OCI-LY3 (cell line): ENCODE data around the gene A4GNT.

ENCODE experiments used
- EZH2phosphoT487 ChIP-seq: fragments of 200-600 bp; shearing (Covaris generic); IDR thresholded peaks from 2 replicates; pipeline ENCODE4 v1.6.1; 2018; ENCODE audit warnings: antibody characterized with exemption, mixed run types, low read depth
- TF ChIP-seq, protein P1 (sequence below): fragments of 200-600, 300-600 bp; sonication (generic); IDR thresholded peaks from 2 replicates; pipeline ENCODE4 v1.5.1; 2014; ENCODE audit warnings: antibody characterized with exemption, low read length, low read depth

DNA sequence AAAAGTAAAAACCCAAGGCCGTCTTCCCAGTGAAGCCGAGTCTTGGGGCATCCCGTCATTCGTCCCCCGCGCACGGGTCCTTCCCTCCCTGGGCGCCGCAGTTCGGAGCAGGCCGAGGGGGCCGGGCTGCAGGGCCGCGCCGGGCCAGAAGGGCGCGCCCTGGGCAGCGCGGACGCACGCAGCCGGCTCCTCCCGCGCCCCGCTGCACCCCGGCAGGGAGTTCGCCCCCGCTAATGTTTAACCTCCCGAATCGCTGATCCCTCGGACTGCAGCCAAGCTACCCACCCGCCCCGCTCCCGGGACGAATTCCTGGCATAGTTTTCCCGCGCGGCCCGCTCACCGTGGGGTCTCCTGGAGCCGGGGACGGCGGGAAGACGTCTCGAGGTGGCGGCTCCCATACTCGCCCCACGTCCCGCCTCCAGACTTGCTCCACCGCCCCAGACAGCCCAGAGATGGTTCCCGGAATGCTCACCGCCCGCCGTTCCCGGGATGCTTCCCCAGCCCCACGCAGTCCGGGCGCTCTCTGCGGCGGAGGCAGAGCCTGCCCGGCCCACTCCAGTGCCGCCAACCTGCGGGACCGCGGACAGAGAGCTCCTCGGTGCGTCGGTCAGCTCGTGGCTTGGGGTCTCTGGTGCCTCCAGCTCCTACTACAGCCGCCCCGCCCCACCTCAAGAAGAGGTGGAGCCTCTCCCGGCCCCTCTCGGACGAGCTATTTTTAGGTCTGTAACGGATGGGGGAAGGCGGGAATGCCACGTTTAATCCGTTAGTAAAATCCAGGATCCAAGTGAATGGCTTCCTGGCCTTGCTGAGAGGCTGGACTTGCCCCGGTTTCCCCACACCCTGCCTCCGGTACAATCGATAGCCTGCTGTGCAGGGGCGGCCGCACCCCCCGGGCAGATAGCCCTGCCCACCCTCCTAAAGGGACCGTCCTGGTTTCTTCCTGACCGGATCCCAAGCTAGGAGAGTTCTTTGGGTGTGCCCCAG is 16.9 kb downstream of the A4GNT start, which contains the start of gene DZIP1L:
- TF ChIP-seq, protein P1, sequence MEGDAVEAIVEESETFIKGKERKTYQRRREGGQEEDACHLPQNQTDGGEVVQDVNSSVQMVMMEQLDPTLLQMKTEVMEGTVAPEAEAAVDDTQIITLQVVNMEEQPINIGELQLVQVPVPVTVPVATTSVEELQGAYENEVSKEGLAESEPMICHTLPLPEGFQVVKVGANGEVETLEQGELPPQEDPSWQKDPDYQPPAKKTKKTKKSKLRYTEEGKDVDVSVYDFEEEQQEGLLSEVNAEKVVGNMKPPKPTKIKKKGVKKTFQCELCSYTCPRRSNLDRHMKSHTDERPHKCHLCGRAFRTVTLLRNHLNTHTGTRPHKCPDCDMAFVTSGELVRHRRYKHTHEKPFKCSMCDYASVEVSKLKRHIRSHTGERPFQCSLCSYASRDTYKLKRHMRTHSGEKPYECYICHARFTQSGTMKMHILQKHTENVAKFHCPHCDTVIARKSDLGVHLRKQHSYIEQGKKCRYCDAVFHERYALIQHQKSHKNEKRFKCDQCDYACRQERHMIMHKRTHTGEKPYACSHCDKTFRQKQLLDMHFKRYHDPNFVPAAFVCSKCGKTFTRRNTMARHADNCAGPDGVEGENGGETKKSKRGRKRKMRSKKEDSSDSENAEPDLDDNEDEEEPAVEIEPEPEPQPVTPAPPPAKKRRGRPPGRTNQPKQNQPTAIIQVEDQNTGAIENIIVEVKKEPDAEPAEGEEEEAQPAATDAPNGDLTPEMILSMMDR: peak; percentile 22; the same call in 1 of the 2 replicates
- TF ChIP-seq EZH2phosphoT487: no peak
